Ishikawa (cell line): ENCODE results near the gene PORCN.

Source experiments
- CEBPB ChIP-seq: IDR thresholded peaks from 2 replicates; pipeline ENCODE4 v1.6.1; 2012
- CREB1 ChIP-seq: IDR thresholded peaks from 2 replicates; pipeline ENCODE4 v1.6.1; 2012; ENCODE audit warnings: low read depth
- EGR1 ChIP-seq: IDR thresholded peaks from 2 replicates; pipeline ENCODE4 v1.6.1; 2012
- EP300 ChIP-seq: IDR thresholded peaks from 2 replicates; pipeline ENCODE4 v1.6.1; 2012; ENCODE audit warnings: borderline replicate concordance
- FOXM1 ChIP-seq: IDR thresholded peaks from 2 replicates; pipeline ENCODE4 v1.6.1; 2012; ENCODE audit warnings: low read depth, borderline replicate concordance
- MAX ChIP-seq: IDR thresholded peaks from 2 replicates; pipeline ENCODE4 v1.6.1; 2012
- NFIC ChIP-seq: IDR thresholded peaks from 2 replicates; pipeline ENCODE4 v1.6.1; 2012
- RAD21 ChIP-seq: IDR thresholded peaks from 2 replicates; pipeline ENCODE4 v1.6.1; 2012; ENCODE audit warnings: low read depth
- REST ChIP-seq: IDR thresholded peaks from 2 replicates; pipeline ENCODE4 v1.6.1; 2012; ENCODE audit warnings: low read depth, mild to moderate bottlenecking
- TAF1 ChIP-seq: IDR thresholded peaks from 2 replicates; pipeline ENCODE4 v1.6.1; 2012; ENCODE audit warnings: low read depth, mild to moderate bottlenecking
- TCF12 ChIP-seq: IDR thresholded peaks from 2 replicates; pipeline ENCODE4 v1.6.1; 2012; ENCODE audit warnings: low read depth
- TEAD4 ChIP-seq: IDR thresholded peaks from 2 replicates; pipeline ENCODE4 v1.6.1; 2012
- USF1 ChIP-seq: IDR thresholded peaks from 2 replicates; pipeline ENCODE4 v1.6.1; 2012
- YY1 ChIP-seq: IDR thresholded peaks from 2 replicates; pipeline ENCODE4 v1.6.1; 2012; ENCODE audit warnings: low read depth
- ZBTB7A ChIP-seq: IDR thresholded peaks from 2 replicates; pipeline ENCODE4 v1.6.1; 2012; ENCODE audit warnings: low read depth

The PORCN gene

GRCh38 chrX:48559636-48560035 is 50.8 kb downstream of the PORCN start:
- TF ChIP-seq EGR1 (no peak), RAD21 (no peak), NFIC (no peak), TCF12 (no peak), CREB1 (no peak), EP300 (no peak), USF1 (no peak), TEAD4 (no peak), MAX (no peak)

- no peak for TF ChIP-seq FOXM1
- no peak for TF ChIP-seq CREB1
- no peak for TF ChIP-seq MAX
- no peak for TF ChIP-seq TEAD4
- TF ChIP-seq CEBPB = no peak
- TF ChIP-seq ZBTB7A = no peak
- no peak for TF ChIP-seq EGR1
- TF ChIP-seq NFIC = no peak
- TF ChIP-seq TCF12 = no peak
- TF ChIP-seq EP300 = no peak
- TF ChIP-seq RAD21 = no peak
- no peak for TF ChIP-seq TAF1
- no peak for TF ChIP-seq USF1
- TF ChIP-seq YY1 = no peak
Observed at GRCh38 chrX:48560056-48560455, 51.3 kb downstream of the PORCN start.

- TF ChIP-seq CEBPB = no peak
- no peak for TF ChIP-seq EGR1
- no peak for TF ChIP-seq USF1
- TF ChIP-seq YY1 = no peak
- TF ChIP-seq RAD21 = no peak
- no peak for TF ChIP-seq TCF12
- no peak for TF ChIP-seq REST
- TF ChIP-seq CREB1 = no peak
- TF ChIP-seq MAX = no peak
- TF ChIP-seq EP300 = no peak
- no peak for TF ChIP-seq FOXM1
- TF ChIP-seq TEAD4 = no peak
- no peak for TF ChIP-seq NFIC
- no peak for TF ChIP-seq ZBTB7A
Observed at GRCh38 chrX:48560681-48561080, 51.9 kb downstream of the PORCN start.

GRCh38 chrX:48569958-48570357 is 61.2 kb downstream of the PORCN start:
- TF ChIP-seq NFIC = no peak
- TF ChIP-seq REST = no peak
- TF ChIP-seq MAX = no peak
- TF ChIP-seq TAF1 = no peak
- no peak for TF ChIP-seq EGR1
- TF ChIP-seq TEAD4 = no peak
- no peak for TF ChIP-seq TCF12
